H9 (cell line): Measurements from ENCODE around the gene TXLNG. TPM values are rescaled to one million over a fixed set of nuclear protein-coding genes. Genes with fewer than 3 reads are reported as not detected.

Experiments
- DNase-seq: peaks from one replicate; pipeline ENCODE4 v3.0.0-alpha.2; 2017
- H2AFZ ChIP-seq: one replicate; pipeline ENCODE4 v1.6.1; 2013; ENCODE audit warnings: mild to moderate bottlenecking, low read length, control low read depth, moderate library complexity
- H2AK5ac ChIP-seq: 2 replicates; pipeline ENCODE4 v1.6.1; 2013; ENCODE audit warnings: low read length, control low read depth, mixed read lengths; ENCODE audit not compliant: insufficient read length
- H2BK120ac ChIP-seq: one replicate; pipeline ENCODE4 v1.6.1; 2013; ENCODE audit warnings: low read depth, mild to moderate bottlenecking, low read length, control low read depth, inconsistent platforms; ENCODE audit not compliant: poor library complexity, severe bottlenecking
- H2BK12ac ChIP-seq: 2 replicates; pipeline ENCODE4 v1.6.1; 2013; ENCODE audit warnings: low read length, control low read depth, mixed read lengths, low read depth; ENCODE audit not compliant: insufficient read length
- H2BK15ac ChIP-seq: 2 replicates; pipeline ENCODE4 v1.6.1; 2013; ENCODE audit warnings: low read depth, low read length, control low read depth
- H2BK20ac ChIP-seq: one replicate; pipeline ENCODE4 v1.6.1; 2013; ENCODE audit warnings: low read depth, mild to moderate bottlenecking, low read length, control low read depth, inconsistent platforms; ENCODE audit not compliant: poor library complexity, severe bottlenecking
- H2BK5ac ChIP-seq: 2 replicates; pipeline ENCODE4 v1.6.1; 2013; ENCODE audit warnings: low read length, control low read depth, mixed read lengths; ENCODE audit not compliant: insufficient read length
- H3K14ac ChIP-seq: 2 replicates; pipeline ENCODE4 v1.6.1; 2013; ENCODE audit warnings: low read length, control low read depth; ENCODE audit not compliant: insufficient read depth
- H3K18ac ChIP-seq: 2 replicates; pipeline ENCODE4 v1.6.1; 2013; ENCODE audit warnings: low read depth, mild to moderate bottlenecking, mixed read lengths, low read length, control low read depth; ENCODE audit not compliant: insufficient read length
- H3K23ac ChIP-seq: 2 replicates; pipeline ENCODE4 v1.6.1; 2013; ENCODE audit warnings: low read length, control low read depth, mixed read lengths, low read depth; ENCODE audit not compliant: insufficient read length
- H3K23me2 ChIP-seq: 2 replicates; pipeline ENCODE4 v1.6.1; 2013; ENCODE audit warnings: low read depth, mild to moderate bottlenecking, mixed read lengths, low read length, control low read depth; ENCODE audit not compliant: insufficient read length, poor library complexity, severe bottlenecking
- H3K27ac ChIP-seq: 2 replicates; pipeline ENCODE4 v1.5.1; 2013; ENCODE audit warnings: low read length, control low read depth, mixed read lengths, low read depth; ENCODE audit not compliant: insufficient read length
- H3K27me3 ChIP-seq: 2 replicates; pipeline ENCODE4 v1.6.1; 2013; ENCODE audit warnings: low read length, control low read depth, inconsistent platforms; ENCODE audit not compliant: insufficient read depth
- H3K4ac ChIP-seq: 2 replicates; pipeline ENCODE4 v1.6.1; 2013; ENCODE audit warnings: low read depth, mild to moderate bottlenecking, control low read depth, inconsistent platforms, low read length, moderate library complexity
- H3K4me1 ChIP-seq: 2 replicates; pipeline ENCODE4 v1.6.1; 2013; ENCODE audit warnings: low read length, control low read depth, inconsistent platforms; ENCODE audit not compliant: insufficient read depth
- H3K4me2 ChIP-seq: 2 replicates; pipeline ENCODE4 v1.6.1; 2013; ENCODE audit warnings: low read length, control low read depth, mixed read lengths; ENCODE audit not compliant: insufficient read length, insufficient read depth
- H3K56ac ChIP-seq: 2 replicates; pipeline ENCODE4 v1.6.1; 2013; ENCODE audit warnings: low read depth, mild to moderate bottlenecking, mixed read lengths, low read length, control low read depth; ENCODE audit not compliant: insufficient read length
- H3K79me1 ChIP-seq: 2 replicates; pipeline ENCODE4 v1.6.1; 2013; ENCODE audit warnings: low read depth, mild to moderate bottlenecking, moderate library complexity, low read length, control low read depth, inconsistent platforms; ENCODE audit not compliant: insufficient read depth, poor library complexity, severe bottlenecking
- H3K79me2 ChIP-seq: 2 replicates; pipeline ENCODE4 v1.6.1; 2013; ENCODE audit warnings: low read length, control low read depth, inconsistent platforms; ENCODE audit not compliant: insufficient read depth
- H3K9ac ChIP-seq: 2 replicates; pipeline ENCODE4 v1.6.1; 2013; ENCODE audit warnings: low read length, control low read depth, mixed read lengths; ENCODE audit not compliant: insufficient read length; ENCODE audit errors: extremely low read depth
- H3K9me3 ChIP-seq: one replicate; pipeline ENCODE4 v1.6.1; 2013; ENCODE audit warnings: low read depth, low read length, inconsistent platforms; ENCODE audit not compliant: control insufficient read depth
- H3T11ph ChIP-seq: one replicate; pipeline ENCODE4 v1.6.1; 2013; ENCODE audit warnings: mild to moderate bottlenecking, low read length, control low read depth, inconsistent platforms
- H4K20me1 ChIP-seq: one replicate; pipeline ENCODE4 v1.6.1; 2013; ENCODE audit not compliant: control insufficient read depth, insufficient read length, insufficient read depth
- H4K5ac ChIP-seq: 2 replicates; pipeline ENCODE4 v1.6.1; 2013; ENCODE audit warnings: low read depth, mild to moderate bottlenecking, mixed read lengths, low read length, control low read depth; ENCODE audit not compliant: insufficient read length
- H4K8ac ChIP-seq: replicated peaks from 2 replicates; pipeline ENCODE4 v1.6.1; 2013; ENCODE audit warnings: low read length, control low read depth, mixed read lengths, low read depth; ENCODE audit not compliant: insufficient read length
- H4K91ac ChIP-seq: 2 replicates; pipeline ENCODE4 v1.6.1; 2013; ENCODE audit warnings: low read depth, mild to moderate bottlenecking, moderate library complexity, mixed read lengths, low read length, control low read depth; ENCODE audit not compliant: insufficient read length
- H3K27ac Mint-ChIP-seq, 3 experiments: 2 replicates in 2 of 3; 3 replicates in 1 of 3; pipeline ENCODE4 v1.8.0; 2020 to 2021; ENCODE audit warnings: mixed read lengths in 3 of 3, mild to moderate bottlenecking in 1 of 3, moderate library complexity in 1 of 3
- H3K27me3 Mint-ChIP-seq: 2 replicates; pipeline ENCODE4 v1.8.0; 2021; ENCODE audit warnings: low read depth, mild to moderate bottlenecking, moderate library complexity, mixed read lengths
- H3K36me3 Mint-ChIP-seq, 3 experiments: 2 replicates in 2 of 3; 3 replicates in 1 of 3; pipeline ENCODE4 v1.8.0; 2020 to 2021; ENCODE audit warnings: low read depth in 3 of 3, mixed read lengths in 3 of 3; ENCODE audit not compliant: insufficient read depth in 1 of 3
- H3K4me1 Mint-ChIP-seq, 2 experiments: 2 replicates each; pipeline ENCODE4 v1.8.0; 2020; ENCODE audit warnings: mixed read lengths in 2 of 2
- H3K4me3 Mint-ChIP-seq, 2 experiments: 2 replicates in 1 of 2; 3 replicates in 1 of 2; pipeline ENCODE4 v1.8.0; 2020 to 2021; ENCODE audit warnings: mild to moderate bottlenecking in 2 of 2, mixed read lengths in 2 of 2, moderate library complexity in 1 of 2
- H3K9me3 Mint-ChIP-seq, 2 experiments: 2 replicates in 1 of 2; 3 replicates in 1 of 2; pipeline ENCODE4 v1.8.0; 2020; ENCODE audit warnings: mild to moderate bottlenecking in 2 of 2, mixed read lengths in 2 of 2, moderate library complexity in 1 of 2
- CTCF ChIP-seq: fragments of 200-600 bp; sonication (generic); conservative IDR thresholded peaks from 3 replicates; pipeline ENCODE4 v1.8.0; 2021; ENCODE audit warnings: antibody characterized with exemption, mild to moderate bottlenecking
- WGBS: extraction: QIAGEN DNeasy Blood & Tissue Kit; methylation state at CpG from one replicate; pipeline ENCODE4 v1.1.7; 2013; ENCODE audit warnings: missing lambda C conversion rate, low lambda C conversion rate, mixed read lengths; ENCODE audit not compliant: insufficient read length; ENCODE audit errors: extremely low coverage; 5-methylcytosine and 5-hydroxymethylcytosine counted together
- total RNA-seq: library from RNA; stranded (reverse); gene quantifications from 2 replicates; pipeline ENCODE4 v1.2.1, GENCODE V29; 2021

Gene TXLNG
- total RNA-seq, 1 experiment from 2014 or later: 90.7 TPM

DNA sequence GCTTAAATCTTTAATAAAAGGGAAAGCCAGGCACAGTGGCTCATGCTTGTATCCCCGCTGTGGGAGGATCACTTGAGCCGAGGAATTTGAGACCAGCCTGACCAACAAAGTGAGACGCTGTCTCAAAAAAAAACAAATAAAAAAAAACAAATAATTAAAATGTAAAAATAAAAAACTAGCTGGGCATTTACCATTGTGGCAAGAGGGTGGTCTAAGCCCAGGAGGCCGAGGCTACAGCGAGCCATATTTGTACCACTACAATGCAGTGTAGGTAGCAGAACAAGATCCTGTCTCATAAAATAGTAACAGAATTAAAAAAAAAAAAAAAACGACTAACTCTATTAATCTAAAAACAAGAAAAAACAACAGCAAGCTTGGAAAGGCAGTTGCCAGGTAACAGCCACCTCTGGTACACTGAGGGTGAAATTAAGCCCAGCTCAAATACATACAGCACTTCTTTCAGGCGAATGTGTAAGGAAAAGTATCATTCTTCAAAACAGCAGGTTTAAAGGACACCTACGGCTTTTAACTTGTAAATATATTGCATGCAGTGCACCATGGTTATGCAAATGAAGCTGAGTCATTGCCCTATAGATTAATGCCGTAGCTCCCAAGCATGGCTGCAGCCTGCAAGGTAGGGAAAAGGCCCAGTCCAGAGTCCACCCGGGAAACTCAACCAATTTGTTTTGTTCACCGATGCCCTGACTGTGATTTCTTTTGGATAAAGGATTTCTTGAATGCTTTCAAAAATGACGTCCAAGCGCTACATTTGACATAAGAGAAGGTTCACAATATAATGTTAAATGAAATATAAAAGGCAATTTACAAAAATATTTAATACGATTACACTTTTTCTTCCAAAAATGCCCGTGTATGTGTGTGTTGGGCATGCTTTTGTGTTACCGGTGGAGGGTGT, 14.5 kb upstream of the TXLNG start:
- peak overlapping the region; percentile 99 to 100 (median 100) for H3K27ac Mint-ChIP-seq
- TF ChIP-seq CTCF: no peak
- H2AK5ac ChIP-seq: no peak overlapping the region
- no peaks in the 10 kb centered on the region for H3K23me2 ChIP-seq
- H3K4me1 ChIP-seq: peaks cover 5% of the 10 kb centered on the region; the same call in 1 of the 2 replicates
- peaks cover 4 to 21% (median 5%) of the 10 kb centered on the region in 3 experiments; a peak in 5 of 7 replicates for H3K36me3 Mint-ChIP-seq
- H3K9me3 Mint-ChIP-seq: peaks cover 8 to 14% of the 10 kb centered on the region in 2 experiments
- H3K27me3 Mint-ChIP-seq: no peaks in the 10 kb centered on the region
- WGBS: no CpG with 5 or more reads among the region's 16 CpGs
- DNase-seq: peak; percentile 83
- no peaks in the 10 kb centered on the region for H4K20me1 ChIP-seq
- H4K91ac ChIP-seq: no peak overlapping the region
- H3K14ac ChIP-seq: no peak overlapping the region; the same call in 1 of the 2 replicates
- H2BK15ac ChIP-seq: no peak overlapping the region
- no peak overlapping the region for H2BK12ac ChIP-seq
- H2BK120ac ChIP-seq: peak overlapping the region; percentile 100
- H3K4me3 Mint-ChIP-seq: peak overlapping the region; percentile 38 to 39; a peak in 3 of 5 replicates
- H3K79me2 ChIP-seq: no peaks in the 10 kb centered on the region
- peak overlapping the region; percentile 98 for H3K27ac ChIP-seq
- H3K27me3 ChIP-seq: no peaks in the 10 kb centered on the region
- H3K4ac ChIP-seq: no peak overlapping the region; the same call in 1 of the 2 replicates
- peak overlapping the region; percentile 73 for H4K5ac ChIP-seq
- no peak overlapping the region for H2BK20ac ChIP-seq
- H3K9me3 ChIP-seq: no peaks in the 10 kb centered on the region
- H3K9ac ChIP-seq: peak overlapping the region; percentile 47
- H3T11ph ChIP-seq: peak overlapping the region; percentile 84
- H3K4me2 ChIP-seq: peak overlapping the region; percentile 40
- no peaks in the 10 kb centered on the region for H3K79me1 ChIP-seq
- H3K56ac ChIP-seq: no peak overlapping the region
- H3K18ac ChIP-seq: peak overlapping the region; percentile 91
- H3K23ac ChIP-seq: no peak overlapping the region
- H2AFZ ChIP-seq: no peak overlapping the region
- no peak overlapping the region for H4K8ac ChIP-seq
- peak overlapping the region; percentile 97 for H2BK5ac ChIP-seq
- H3K4me1 Mint-ChIP-seq: peaks cover 29 to 34% of the 10 kb centered on the region in 2 experiments
